AG04450 (cell line): ENCODE measurements around the gene C2CD5. TPM values are rescaled to one million over a fixed set of nuclear protein-coding genes. Genes with fewer than 3 reads are reported as not detected.

Experiments used
- CTCF ChIA-PET: fragments of 300-600, 350-600 bp; formaldehyde crosslinking; extraction: SDS; loops from one replicate; lab custom pipeline; 2022; ENCODE audit warnings: antibody characterized with exemption, inconsistent platforms; lab: Charles Lee
- POLR2A ChIA-PET: fragments of 350-600 bp; formaldehyde crosslinking; extraction: SDS; loops from one replicate; lab custom pipeline; 2021; ENCODE audit warnings: antibody characterized with exemption, inconsistent platforms; lab: Yijun Ruan, JAX
- DNase-seq: peaks from one replicate; pipeline ENCODE4 v3.0.0-alpha.2; 2011; ENCODE audit warnings: low read depth, low spot score
- H3K27ac ChIP-seq: one replicate; pipeline ENCODE4 v1.5.1; 2012; ENCODE audit warnings: low read depth, low read length, control low read depth
- H3K27me3 ChIP-seq: one replicate; pipeline ENCODE4 v1.6.0; 2012; ENCODE audit warnings: low read length; ENCODE audit not compliant: control insufficient read depth, insufficient read depth
- H3K4me3 ChIP-seq: 2 replicates; pipeline ENCODE4 v1.5.1; 2011; ENCODE audit warnings: mild to moderate bottlenecking, low read depth, low read length, control low read depth
- H3K9me3 ChIP-seq: 2 replicates; pipeline ENCODE4 v1.5.1; 2012; ENCODE audit warnings: low read length; ENCODE audit not compliant: control insufficient read depth, insufficient read depth
- polyA plus RNA-seq: library from polyadenylated mRNA; depleted of rRNA; stranded (reverse); fragments of >200 nt; gene quantifications from 2 replicates; pipeline ENCODE4 v1.2.3, GENCODE V29; 2011
- TF ChIP-seq, protein P1 (sequence below): IDR thresholded peaks from 2 replicates; pipeline ENCODE4 v1.5.1; 2011; ENCODE audit warnings: low read depth, low read length, control low read depth, inconsistent platforms

C2CD5 gene
- polyA plus RNA-seq, 1 experiment = 38.3 TPM

DNA sequence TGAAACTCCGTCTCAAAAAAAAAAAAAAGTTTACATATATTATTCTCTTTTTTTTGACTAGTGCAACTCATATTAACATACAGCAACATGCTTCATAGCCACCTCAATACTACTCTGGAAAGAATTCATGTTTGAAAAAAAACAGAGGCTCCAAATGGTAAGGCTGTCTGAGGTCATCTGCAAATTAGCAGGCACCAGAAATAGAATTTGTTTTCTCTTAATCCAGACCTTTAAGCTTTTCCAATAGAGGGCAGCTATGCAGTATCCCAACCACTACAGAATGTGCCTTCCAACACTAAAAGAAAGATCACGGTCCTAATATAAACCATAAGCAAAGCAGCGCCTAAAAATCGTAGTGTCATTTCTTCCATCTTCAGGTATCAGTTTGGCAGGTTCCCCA lies 12.0 kb downstream of the C2CD5 start:
- H3K4me3 ChIP-seq = no peak overlapping the region
- DNase-seq = no peak
- CTCF ChIA-PET = interaction anchor here (1.0 to 2.5 kb wide), 3 partner anchors 12 to 138 kb away, joined by 3 to 8 read pairs (median 3); partner anchors contain the start of gene C2CD5

GRCh38 chr12:22531205-22531604 lies 13.1 kb downstream of the C2CD5 start:
- Histone ChIP-seq H3K4me3 (no peak overlapping the region), H3K27ac (no peak overlapping the region), H3K9me3 (no peaks in the 10 kb centered on the region), H3K27me3 (no peaks in the 10 kb centered on the region)
- DNase-seq = no peak
- CTCF ChIA-PET = interaction anchor here (1.0 to 2.5 kb wide), 3 partner anchors 13 to 139 kb away, joined by 3 to 8 read pairs (median 4); partner anchors contain the start of gene C2CD5
- TF ChIP-seq, protein P1, sequence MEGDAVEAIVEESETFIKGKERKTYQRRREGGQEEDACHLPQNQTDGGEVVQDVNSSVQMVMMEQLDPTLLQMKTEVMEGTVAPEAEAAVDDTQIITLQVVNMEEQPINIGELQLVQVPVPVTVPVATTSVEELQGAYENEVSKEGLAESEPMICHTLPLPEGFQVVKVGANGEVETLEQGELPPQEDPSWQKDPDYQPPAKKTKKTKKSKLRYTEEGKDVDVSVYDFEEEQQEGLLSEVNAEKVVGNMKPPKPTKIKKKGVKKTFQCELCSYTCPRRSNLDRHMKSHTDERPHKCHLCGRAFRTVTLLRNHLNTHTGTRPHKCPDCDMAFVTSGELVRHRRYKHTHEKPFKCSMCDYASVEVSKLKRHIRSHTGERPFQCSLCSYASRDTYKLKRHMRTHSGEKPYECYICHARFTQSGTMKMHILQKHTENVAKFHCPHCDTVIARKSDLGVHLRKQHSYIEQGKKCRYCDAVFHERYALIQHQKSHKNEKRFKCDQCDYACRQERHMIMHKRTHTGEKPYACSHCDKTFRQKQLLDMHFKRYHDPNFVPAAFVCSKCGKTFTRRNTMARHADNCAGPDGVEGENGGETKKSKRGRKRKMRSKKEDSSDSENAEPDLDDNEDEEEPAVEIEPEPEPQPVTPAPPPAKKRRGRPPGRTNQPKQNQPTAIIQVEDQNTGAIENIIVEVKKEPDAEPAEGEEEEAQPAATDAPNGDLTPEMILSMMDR = no peak
- POLR2A ChIA-PET = no interaction called here

More for the DNA sequence above, 12.0 kb downstream of the C2CD5 start:
- H3K27ac ChIP-seq = no peak overlapping the region
- no peaks in the 10 kb centered on the region for H3K9me3 ChIP-seq
- POLR2A ChIA-PET = no interaction called here
- TF ChIP-seq, protein P1 = no peak
- H3K27me3 ChIP-seq = no peaks in the 10 kb centered on the region

- POLR2A ChIA-PET = interaction anchor here (1.0 kb wide), 1 partner anchor 15 kb away, joined by 3 read pairs; the partner anchor contains the start of gene C2CD5
- H3K27me3 ChIP-seq = no peaks in the 10 kb centered on the region
- TF ChIP-seq, protein P1 = peak; percentile 46
- no peak overlapping the region for H3K4me3 ChIP-seq
- no peaks in the 10 kb centered on the region for H3K9me3 ChIP-seq
- no peak overlapping the region for H3K27ac ChIP-seq
- CTCF ChIA-PET = interaction anchor here (0.7 to 2.3 kb wide), 5 partner anchors 11 to 141 kb away, joined by 3 to 13 read pairs (median 4); partner anchors contain the start of gene C2CD5
- no peak for DNase-seq
Observed at GRCh38 chr12:22529281-22530060, 14.9 kb downstream of the C2CD5 start.

DNA sequence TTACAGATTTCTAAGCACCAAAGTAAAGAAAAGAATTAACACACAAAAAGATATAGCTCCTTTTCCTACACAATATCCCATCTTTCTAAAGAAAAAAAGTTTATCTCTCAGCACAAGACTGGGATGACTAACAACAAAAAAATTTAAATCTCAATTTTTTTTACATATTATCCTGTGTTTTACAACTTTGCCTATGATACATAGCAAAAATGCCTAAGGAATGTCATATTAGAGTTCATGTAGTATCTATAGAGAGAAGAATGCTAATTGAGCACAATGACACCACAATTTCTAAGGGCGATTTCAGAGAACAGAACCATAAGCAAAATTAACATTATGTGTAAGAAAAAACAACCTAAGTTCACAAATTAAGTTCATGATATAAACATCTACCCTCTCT lies 16.3 kb downstream of the C2CD5 start:
- POLR2A ChIA-PET = interaction anchor here (0.7 to 1.4 kb wide), 2 partner anchors 16 to 536 kb away, joined by 3 to 5 read pairs; partner anchors contain the start of gene C2CD5
- TF ChIP-seq, protein P1 = no peak
- CTCF ChIA-PET = interaction anchor here (2.3 kb wide), 1 partner anchor 16 kb away, joined by 13 read pairs; the partner anchor contains the start of gene C2CD5
- Histone ChIP-seq H3K4me3 (no peak overlapping the region), H3K27ac (no peak overlapping the region), H3K9me3 (no peaks in the 10 kb centered on the region), H3K27me3 (no peaks in the 10 kb centered on the region)
- DNase-seq = peak; percentile 20

DNA sequence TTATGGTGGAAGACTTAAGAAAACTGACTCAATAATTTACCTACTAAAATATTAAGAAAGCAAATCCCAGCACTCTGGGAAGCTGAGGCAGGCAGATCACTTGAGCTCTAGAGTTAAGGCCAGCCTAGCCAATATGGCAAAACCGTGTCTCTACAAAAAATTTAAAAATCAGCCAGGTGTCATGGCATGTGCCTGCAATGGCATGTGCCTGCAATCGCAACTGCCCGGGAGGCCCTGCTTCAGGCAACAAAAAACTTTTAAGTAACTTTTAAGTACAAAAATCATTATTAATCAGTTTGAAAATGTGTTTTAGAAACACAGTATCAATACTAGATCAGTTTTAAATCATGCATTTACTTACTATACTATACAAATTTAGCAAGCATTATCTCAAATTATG lies 17.5 kb downstream of the C2CD5 start:
- ChIA-PET CTCF (interaction anchor here (0.6 to 1.8 kb wide), 2 partner anchors 42 to 68 kb away, joined by 3 to 6 read pairs; no protein-coding TSS in a partner anchor), POLR2A (interaction anchor here (1.4 kb wide), 1 partner anchor 18 kb away, joined by 4 read pairs; the partner anchor contains the start of gene C2CD5)
- Histone ChIP-seq H3K27ac (no peak overlapping the region), H3K27me3 (no peaks in the 10 kb centered on the region), H3K4me3 (no peak overlapping the region), H3K9me3 (no peaks in the 10 kb centered on the region)
- TF ChIP-seq, protein P1 = no peak
- no peak for DNase-seq
